Activated CD4-positive, alpha-beta T cell treated with anti-CD3 and anti-CD28 coated beads for 4 hours (primary cell): Measurements from ENCODE around the gene CD7.
"Not testable (repeated sequence)": the region's sequence is repeated elsewhere in the genome, so short reads cannot be mapped to it uniquely, and the experiment has no call there.

ENCODE experiments used
- DNase-seq, 2 donors: peaks; one replicate each; pipeline ENCODE4 v3.0.0-alpha.2; 2020

The CD7 gene

DNA sequence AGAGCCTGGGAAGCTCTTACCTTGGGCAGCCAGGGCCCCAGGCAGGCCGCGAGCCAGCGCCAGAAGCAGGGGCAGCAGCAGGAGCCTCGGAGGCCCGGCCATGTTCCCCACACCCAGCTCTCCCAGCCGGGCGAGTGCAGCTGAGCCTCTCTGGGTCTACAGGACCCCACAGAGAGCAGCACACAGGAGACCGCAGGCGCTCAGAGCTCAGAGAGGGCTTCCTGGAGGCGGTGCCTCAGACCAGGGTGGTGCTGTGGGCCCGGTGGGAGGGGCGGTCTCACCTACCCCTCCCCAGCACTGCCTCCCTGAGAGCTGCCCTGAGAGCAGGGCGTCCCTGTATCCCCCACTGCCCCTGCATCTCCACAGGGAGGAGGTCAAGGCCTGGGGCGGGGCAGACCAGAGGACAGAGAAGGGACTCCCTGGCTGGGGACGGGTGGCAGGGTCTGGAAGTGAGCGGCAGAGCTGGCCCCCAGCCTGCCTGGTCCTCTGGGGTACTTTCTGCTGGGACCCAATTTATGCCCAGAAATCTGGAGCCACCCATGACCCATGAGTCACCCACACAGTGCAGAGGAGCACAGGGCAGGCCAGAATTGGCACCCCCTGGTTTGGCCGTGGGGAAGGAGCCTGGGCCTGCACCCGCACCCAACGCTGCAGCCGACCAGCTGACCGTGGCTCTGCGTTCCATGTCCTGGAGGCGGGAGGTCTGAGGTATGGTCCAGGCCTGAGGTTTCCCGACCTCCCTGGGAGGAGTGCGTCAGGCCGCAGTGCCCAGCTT, at the start of gene CD7:
TSS of gene CD7 (minus strand) at position 215 of the 775 bp plus-strand sequence. CDS start at position 102, 113 bp downstream.
- peak; percentile 72 to 74 for DNase-seq

DNA sequence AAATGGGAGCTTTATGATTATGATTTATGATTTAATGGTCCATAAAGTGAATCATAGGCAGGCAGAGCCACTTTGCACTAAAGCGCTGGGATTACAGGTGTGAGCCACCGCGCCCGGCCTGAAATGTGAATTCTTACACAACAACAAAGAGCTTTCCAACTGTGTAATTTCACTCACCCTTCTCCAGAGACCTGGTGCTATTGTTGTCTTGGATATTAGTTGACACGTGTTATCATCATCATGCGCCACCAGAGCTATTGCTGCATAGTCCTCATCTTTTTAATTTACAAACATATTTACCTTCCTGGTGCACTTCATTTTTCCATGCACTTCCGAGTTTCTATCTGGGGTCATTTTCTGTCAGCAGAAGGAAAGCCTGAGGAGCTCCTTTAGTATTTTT, 49.3 kb upstream of the CD7 start:
- DNase-seq, result no peak

DNA sequence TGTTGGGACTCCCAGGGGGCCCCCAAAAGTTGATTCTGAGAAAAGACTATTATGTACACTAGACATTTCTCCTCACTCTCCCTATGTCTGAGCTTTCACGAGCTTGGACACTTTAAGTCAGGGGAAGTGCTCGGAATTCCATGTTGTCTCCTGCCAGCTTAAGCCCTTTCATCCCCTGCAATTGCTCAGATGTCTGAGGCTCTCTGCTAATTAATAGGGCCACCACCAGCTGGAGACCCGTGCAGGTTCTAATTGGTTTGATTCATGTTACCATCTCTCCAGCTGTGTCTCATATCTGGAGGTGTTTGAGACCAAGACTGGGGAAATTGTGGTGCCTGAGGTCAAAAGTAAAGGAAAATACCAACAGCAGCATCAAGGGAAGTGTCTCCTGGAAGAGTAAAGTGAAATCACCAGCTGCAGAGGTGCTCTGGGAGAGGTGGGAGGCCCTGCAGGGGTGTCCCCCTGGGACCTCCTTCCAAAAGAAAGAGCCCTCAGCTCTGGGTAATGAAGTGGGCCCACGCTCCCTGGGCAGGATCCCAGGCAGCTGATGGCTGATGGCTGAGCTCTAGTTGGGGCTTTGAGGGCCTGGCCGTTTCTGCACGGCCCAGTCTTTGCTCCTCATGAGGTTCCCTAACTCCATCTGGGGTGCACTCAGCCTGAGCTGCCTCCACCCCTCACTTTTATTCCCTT, 48.3 kb upstream of the CD7 start:
- no peak for DNase-seq

DNA sequence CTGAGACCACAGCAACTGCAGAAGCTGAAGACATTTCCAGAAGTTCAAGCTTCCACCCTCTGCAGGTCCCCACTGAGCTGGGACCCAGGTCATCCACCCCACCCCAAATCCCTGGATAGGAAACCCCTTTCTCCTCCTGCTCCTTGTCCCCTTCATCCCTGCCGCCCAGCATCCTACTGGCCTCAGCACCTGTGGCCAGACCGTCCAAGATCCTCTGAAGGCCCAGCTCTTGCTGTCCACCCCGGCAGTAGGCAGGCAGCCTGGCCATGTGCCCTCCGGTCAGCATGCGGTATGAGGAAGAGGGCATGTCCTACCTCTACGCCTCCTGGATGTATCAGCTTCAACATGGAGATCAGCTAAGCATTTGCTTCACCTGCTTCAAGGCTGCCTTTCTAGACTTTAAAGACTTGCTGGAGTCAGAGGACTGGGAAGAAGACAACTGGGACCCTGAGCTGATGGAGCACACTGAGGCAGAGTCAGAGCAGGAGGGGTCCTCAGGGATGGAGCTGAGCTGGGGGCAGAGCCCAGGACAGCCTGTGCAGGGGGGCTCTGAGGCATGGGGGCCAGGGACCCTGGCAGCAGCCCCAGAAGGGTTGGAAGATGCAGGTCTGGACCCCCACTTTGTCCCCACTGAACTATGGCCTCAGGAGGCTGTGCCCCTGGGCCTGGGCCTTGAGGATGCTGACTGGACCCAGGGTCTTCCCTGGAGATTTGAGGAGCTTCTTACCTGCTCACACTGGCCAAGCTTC, 44.7 kb upstream of the CD7 start:
- no peak for DNase-seq

DNA sequence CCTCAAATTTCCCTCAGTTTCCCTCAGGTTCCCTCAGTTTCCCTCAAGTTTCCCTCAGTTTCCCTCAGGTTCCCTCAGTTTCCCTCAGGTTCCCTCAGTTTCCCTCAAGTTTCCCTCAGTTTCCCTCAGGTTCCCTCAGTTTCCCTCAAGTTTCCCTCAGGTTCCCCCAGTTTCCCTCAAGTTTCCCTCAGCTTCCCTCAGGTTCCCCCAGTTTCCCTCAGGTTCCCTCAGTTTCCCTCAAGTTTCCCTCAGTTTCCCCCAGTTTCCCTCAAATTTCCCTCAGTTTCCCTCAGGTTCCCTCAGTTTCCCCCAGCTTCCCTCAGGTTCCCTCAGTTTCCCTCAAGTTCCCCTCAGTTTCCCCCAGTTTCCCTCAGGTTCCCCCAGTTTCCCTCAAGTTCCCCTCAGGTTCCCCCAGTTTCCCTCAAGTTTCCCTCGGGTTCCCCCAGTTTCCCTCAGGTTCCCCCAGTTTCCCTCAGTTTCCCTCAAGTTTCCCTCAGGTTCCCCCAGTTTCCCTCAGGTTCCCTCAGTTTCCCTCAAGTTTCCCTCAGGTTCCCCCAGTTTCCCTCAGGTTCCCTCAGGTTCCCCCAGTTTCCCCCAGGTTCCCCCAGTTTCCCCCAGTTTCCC, 42.2 kb upstream of the CD7 start:
- DNase-seq, result not testable (repeated sequence)

DNA sequence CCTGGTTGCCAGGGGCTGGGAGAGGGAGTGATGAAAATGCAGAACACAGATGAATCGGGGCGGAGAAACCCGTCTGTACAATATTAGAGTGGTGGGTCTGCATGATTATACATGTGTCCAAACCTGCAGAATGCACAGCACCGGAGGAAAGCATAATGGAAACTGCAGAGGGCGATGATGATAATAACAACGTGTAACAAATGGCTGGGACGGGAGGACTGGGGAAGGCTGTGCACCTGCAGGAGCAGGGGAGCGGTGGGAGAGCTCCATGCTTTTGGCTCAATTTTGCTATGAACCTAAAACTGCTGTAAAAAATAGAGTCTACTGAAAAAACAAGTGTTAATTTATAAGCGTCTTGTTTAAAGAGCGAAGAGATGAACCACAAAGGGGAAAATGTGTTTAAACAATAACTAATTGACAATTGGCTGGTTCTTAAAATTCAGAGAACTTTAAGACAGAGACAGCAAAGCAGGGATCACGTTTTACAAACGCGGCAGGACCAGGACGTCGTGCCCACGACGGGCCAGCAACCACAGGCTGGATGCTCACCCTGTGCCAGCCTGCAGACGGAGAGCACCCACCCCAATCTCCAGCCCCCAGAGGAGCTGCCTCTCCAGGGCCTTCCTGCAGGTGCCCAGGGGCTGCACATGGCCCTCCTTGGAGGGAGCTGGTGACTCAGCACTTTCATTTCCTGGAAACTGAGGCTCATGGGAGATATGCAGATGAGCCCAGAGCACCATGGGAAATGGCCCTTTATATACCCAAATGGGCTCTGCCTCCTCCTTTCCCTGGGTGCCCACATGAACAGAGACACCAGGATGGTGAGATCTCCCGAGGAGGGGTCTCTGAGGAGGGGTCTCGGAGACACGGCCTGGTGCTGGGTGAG, 41.3 kb upstream of the CD7 start, which contains the start of gene TEX19:
TSS of gene TEX19 (plus strand) at position 783 of the 886 bp plus-strand sequence. CDS start 2,904 bp downstream, outside the sequence.
- DNase-seq, result no peak

DNA sequence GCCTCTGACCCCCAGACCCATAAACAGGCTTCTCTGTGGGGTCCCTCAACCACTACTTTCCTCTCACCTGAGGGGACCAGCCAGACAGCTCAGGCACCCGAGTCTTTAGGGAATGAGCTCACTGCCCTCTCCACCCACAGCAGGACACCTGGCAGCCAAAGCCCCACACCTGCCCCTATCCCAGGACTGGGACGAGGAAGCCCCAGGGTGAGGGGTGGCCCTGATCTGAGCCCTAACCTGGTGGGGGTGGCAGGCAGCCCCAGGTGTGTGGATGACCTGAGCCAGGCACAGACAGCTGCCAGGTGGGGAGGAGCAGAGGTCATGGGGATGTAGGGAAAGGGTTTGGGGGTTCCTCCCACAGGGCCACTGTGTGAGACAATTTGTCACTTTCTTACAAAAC, 40.0 kb upstream of the CD7 start:
- DNase-seq, result no peak

- no peak for DNase-seq
These were observed 39.5 kb upstream of the CD7 start for GRCh38 chr17:82356845-82357355.

GRCh38 chr17:82355770-82356427, 38.5 kb upstream of the CD7 start:
- DNase-seq, result no peak

DNA sequence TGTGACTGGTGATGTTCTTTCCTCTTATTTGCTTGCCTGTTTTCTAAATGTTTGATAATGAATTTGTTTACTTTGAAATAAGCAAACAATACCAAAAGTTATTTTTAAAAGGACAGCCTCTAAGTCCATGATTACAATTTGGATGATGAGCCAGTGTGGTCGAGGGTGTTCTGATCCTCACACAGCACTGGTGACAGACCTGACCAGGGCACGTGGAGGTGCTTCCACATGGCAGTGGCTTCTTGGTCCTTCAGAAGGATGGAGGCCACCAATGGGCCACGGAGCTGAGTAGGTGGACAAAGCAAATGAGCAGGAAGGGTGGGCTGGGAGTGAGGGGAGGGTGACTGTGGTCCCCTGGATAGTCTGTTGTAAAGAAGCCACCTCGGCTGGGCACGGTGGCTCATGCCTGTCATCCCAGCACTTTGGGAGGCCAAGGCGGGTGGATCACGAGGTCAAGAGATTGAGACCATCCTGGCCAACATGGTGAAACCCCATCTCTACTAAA, 37.4 kb upstream of the CD7 start:
- no peak for DNase-seq

DNA sequence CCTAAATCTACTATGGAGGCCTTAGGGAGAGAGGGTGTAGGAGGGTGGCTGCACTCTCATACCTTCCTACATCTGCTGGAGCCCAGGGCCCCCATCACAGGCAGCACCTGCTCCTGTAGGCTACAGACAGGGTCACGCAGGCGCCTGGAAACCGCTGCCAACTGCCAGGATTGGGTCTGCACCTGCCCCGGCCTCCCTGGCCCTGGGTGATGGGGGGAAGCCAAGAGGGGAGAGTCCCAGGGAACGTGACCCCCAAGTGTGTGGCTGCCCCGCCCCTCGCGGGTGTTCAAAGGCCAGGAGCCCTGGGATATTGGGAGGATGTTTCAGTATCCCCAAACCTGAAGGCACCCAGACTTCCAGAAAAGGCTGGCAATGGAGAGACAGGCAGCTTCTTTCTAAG, 36.1 kb upstream of the CD7 start:
- DNase-seq, result no peak

DNA sequence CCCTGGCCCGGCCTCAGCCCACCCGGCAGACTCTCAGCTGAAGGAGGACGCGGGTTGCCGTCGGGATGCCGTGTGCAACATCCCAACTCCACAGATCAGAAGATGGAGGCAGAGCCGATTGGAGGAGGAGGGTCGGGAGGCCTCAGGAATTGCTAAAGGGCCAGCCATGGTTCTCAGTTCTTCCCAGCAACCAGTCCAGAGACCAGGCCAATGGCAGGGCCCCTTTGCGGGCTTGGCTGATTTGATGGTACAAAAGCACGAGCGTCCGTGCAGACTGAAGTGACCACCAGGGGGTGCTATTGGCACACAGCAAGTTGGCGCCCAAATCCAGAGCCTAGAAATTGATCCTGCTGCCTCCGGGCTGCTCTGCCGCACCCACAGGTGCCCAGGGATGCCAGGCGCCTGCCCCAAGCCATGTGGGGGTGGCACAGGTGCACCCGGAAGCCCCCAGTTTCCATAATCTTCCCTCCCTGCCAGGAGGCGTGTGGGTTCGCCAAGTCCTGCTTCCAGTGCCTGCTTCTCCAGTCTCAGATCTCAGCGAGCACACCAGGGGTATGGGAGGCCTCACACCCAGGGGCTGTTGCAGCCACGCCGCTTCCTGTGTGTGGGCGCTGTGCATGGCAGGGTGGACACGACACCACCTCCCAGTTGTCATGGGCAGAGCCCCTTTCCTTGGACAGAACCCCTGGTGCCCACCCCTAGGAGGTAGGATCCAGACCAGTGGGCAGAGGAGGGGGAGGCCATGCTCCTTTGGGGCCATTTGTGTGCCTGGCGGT, 34.5 kb upstream of the CD7 start:
- DNase-seq, result peak; percentile 83 to 85

DNA sequence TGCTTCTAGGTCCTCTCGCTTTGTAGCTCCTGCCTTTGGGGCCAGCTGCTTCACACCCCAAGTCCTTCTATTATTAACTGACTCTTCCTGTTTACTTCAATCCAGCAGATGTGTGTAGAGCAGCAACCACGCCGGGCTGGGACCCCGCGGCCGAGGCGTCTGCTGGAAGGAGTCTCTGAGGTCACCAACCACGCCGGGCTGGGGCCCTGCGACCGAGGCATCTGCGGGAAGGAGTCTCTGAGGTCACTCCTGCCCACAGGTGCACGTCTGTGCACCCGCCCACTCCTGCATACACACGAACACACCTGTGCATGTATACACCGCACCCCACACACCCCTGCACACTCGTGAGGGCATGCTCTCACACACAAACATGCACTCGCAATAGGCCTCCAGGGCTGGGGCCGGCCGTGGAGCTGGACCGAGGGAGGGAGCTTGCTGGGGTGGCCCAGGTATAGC, 33.9 kb upstream of the CD7 start:
- DNase-seq, result no peak

- peak; percentile 33 to 40 for DNase-seq
These were observed 33.0 kb upstream of the CD7 start for GRCh38 chr17:82350182-82351030.

GRCh38 chr17:82349287-82349701, 31.9 kb upstream of the CD7 start:
- DNase-seq, result no peak

- no peak for DNase-seq
These were observed 31.5 kb upstream of the CD7 start for GRCh38 chr17:82348866-82349265.

- DNase-seq, result no peak
These were observed 31.0 kb upstream of the CD7 start for GRCh38 chr17:82348434-82348833.

- DNase-seq, result not testable (repeated sequence)
These were observed 30.6 kb upstream of the CD7 start for GRCh38 chr17:82347994-82348393.
